Peyer's patch (tissue), 4 donors: ENCODE measurements around the gene COL17A1. TPM values are rescaled to one million over a fixed set of nuclear protein-coding genes. Genes with fewer than 3 reads are reported as not detected.
A peak's percentile ranks its signal among the peaks of the same experiment; 100 is the strongest.

ENCODE experiments used
- DNase-seq, 3 donors: peaks; one replicate each; pipeline ENCODE4 v3.0.0-alpha.2; 2017 to 2019
- H3K27ac ChIP-seq, 4 donors: fragments of 200-600 bp; sonication (generic); one replicate each; pipeline ENCODE4 v1.5.1; 2016 to 2019
- H3K27me3 ChIP-seq, 2 donors: fragments of 200-600 bp; sonication (generic); one replicate each; pipeline ENCODE4 v1.5.1; 2019
- H3K36me3 ChIP-seq, 3 donors: fragments of 200-600 bp; sonication (generic); one replicate each; pipeline ENCODE4 v1.5.1; 2016 to 2019
- H3K4me1 ChIP-seq, 4 donors: fragments of 200-600 bp; sonication (generic); one replicate each; pipeline ENCODE4 v1.5.1; 2016 to 2019
- H3K4me3 ChIP-seq, 4 donors: fragments of 200-600 bp; sonication (generic); 1 replicate in 3 of 4; 2 replicates in 1 of 4; pipeline ENCODE4 v1.5.1; 2016 to 2019; ENCODE audit warnings: mild to moderate bottlenecking in 1 of 4
- H3K9me3 ChIP-seq, 4 donors: fragments of 200-600 bp; sonication (generic); one replicate each; pipeline ENCODE4 v1.5.1; 2016 to 2019; ENCODE audit warnings: mild to moderate bottlenecking in 1 of 4
- POLR2A ChIP-seq, 2 donors: fragments of 450-650 bp; IDR thresholded peaks; one replicate each; pipeline ENCODE4 v1.5.1; 2017; ENCODE audit warnings: antibody characterized with exemption in 2 of 2, mild to moderate bottlenecking in 2 of 2, moderate library complexity in 2 of 2
- total RNA-seq, 4 donors: library from RNA; depleted of rRNA; stranded (reverse); fragments of >200 nt; gene quantifications; one replicate each; pipeline ENCODE4 v1.1.0, GENCODE V29; 2016
- TF ChIP-seq, protein P1 (sequence below), 6 experiments: fragments of 450-650 bp in 4 of 6; fragments of 200-600 bp in 2 of 6; sonication (generic) in 1 of 6; IDR thresholded peaks; one replicate each; pipeline ENCODE4 v1.5.1; 2017 to 2019; ENCODE audit warnings: antibody characterized with exemption in 6 of 6, mild to moderate bottlenecking in 3 of 6, moderate library complexity in 1 of 6

The COL17A1 gene
- total RNA-seq: 100 to 1,000 TPM in 2 of 4 donors, 10 to 100 TPM in 1, 1 to 10 TPM in 1; 4.1 to 240 (median 97.1) TPM

DNA sequence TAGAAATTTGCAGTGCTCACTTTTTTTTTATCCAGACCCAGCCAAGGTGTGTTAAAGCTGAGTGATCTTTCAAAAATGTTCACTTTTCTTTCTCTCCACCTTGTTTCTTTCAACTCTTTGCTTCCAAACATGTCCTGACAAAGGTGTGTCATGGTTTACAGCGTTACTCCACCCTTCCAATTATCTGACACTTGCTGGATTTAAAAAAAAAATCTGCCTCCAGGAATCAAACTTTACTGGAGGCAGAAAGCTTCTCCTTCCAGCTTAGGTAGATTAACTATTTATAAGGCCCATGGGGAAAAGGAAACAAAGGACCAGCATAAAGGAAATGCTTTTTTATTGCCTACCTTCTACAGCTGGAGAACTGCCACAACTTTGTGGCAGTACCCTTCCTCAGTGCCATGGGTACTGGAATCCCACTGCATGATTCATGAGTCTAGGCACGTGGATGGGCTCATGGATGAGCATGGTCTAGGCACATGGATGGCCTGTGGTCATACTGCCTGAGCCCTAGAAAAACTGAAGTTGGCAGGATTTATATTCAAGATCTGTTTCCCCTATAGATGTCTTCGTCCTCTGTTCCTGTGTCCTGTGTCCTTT lies at the start of gene COL17A1:
Gene COL17A1, minus strand, starts transcription at position 80 of the 600 bp plus-strand sequence. CDS start 5,207 bp downstream, outside the sequence.
- peak in 2 of 3 donors; percentile 50 to 62 for DNase-seq
- Histone ChIP-seq H3K27me3 (no peaks in the 10 kb centered on the region), H3K4me1 (no peaks in the 10 kb centered on the region), H3K27ac (peak within 1 kb of the TSS in 3 of 4 donors; percentile 29 to 67 (median 36)), H3K36me3 (no peaks in the 10 kb centered on the region), H3K9me3 (no peaks in the 10 kb centered on the region), H3K4me3 (peak within 1 kb of the TSS in 2 of 4 donors; percentile 30 to 33)
- TF ChIP-seq, protein P1, sequence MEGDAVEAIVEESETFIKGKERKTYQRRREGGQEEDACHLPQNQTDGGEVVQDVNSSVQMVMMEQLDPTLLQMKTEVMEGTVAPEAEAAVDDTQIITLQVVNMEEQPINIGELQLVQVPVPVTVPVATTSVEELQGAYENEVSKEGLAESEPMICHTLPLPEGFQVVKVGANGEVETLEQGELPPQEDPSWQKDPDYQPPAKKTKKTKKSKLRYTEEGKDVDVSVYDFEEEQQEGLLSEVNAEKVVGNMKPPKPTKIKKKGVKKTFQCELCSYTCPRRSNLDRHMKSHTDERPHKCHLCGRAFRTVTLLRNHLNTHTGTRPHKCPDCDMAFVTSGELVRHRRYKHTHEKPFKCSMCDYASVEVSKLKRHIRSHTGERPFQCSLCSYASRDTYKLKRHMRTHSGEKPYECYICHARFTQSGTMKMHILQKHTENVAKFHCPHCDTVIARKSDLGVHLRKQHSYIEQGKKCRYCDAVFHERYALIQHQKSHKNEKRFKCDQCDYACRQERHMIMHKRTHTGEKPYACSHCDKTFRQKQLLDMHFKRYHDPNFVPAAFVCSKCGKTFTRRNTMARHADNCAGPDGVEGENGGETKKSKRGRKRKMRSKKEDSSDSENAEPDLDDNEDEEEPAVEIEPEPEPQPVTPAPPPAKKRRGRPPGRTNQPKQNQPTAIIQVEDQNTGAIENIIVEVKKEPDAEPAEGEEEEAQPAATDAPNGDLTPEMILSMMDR (IDR thresholded peaks at IDR 0.05): no peak
- TF ChIP-seq POLR2A (IDR thresholded peaks at IDR 0.05): peak in 1 of 2 donors; percentile 44

DNA sequence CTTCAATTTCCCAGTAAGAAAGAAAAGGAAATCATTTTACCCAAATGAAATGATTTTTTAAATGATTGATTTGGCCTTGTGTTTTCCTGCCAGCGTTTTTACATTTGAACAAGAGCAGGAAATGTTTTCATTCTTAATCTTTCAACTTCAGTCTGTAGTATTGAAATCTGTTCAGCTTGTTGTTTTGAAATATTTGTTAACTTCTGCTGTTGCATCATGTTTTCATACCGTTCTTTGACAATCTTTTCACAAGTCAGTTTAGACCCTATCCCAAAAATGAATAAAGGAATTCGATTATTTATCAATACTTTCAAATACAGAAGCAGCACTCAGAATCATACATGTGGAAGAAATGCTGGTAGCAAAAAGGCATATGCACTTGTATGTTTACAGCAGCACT lies 44.4 kb upstream of the COL17A1 start:
- Histone ChIP-seq H3K9me3 (no peaks in the 10 kb centered on the region), H3K36me3 (no peaks in the 10 kb centered on the region), H3K27ac (no peak overlapping the region), H3K27me3 (no peaks in the 10 kb centered on the region), H3K4me1 (no peaks in the 10 kb centered on the region), H3K4me3 (no peak overlapping the region)
- DNase-seq: no peak
- TF ChIP-seq, protein P1 (IDR thresholded peaks at IDR 0.05): no peak
- no peak for TF ChIP-seq POLR2A (IDR thresholded peaks at IDR 0.05)

DNA sequence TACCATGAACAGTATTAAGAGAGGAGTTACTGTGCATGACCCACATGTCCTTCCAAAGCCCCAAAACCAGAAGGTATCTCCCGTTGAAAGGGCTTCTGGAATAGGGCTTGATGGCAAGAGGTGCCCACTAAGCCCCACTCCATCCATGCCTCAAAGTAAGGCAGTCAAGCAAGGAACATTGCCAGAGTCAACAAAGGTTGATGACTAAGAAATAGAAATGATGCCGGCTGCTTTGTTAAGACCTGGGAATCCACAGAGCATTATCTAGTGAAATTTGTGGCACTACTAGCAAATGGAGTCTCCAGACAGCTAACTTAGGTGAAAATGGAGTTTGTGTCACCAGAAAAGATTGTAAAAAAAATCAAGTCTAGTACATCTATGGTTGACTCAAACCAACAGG lies 42.5 kb upstream of the COL17A1 start:
- no peak for DNase-seq
- H3K9me3 ChIP-seq: no peaks in the 10 kb centered on the region
- no peak overlapping the region for H3K27ac ChIP-seq
- H3K4me3 ChIP-seq: no peak overlapping the region
- H3K27me3 ChIP-seq: no peaks in the 10 kb centered on the region
- no peaks in the 10 kb centered on the region for H3K36me3 ChIP-seq
- TF ChIP-seq, protein P1 (IDR thresholded peaks at IDR 0.05): no peak
- no peak for TF ChIP-seq POLR2A (IDR thresholded peaks at IDR 0.05)
- H3K4me1 ChIP-seq: no peaks in the 10 kb centered on the region

DNA sequence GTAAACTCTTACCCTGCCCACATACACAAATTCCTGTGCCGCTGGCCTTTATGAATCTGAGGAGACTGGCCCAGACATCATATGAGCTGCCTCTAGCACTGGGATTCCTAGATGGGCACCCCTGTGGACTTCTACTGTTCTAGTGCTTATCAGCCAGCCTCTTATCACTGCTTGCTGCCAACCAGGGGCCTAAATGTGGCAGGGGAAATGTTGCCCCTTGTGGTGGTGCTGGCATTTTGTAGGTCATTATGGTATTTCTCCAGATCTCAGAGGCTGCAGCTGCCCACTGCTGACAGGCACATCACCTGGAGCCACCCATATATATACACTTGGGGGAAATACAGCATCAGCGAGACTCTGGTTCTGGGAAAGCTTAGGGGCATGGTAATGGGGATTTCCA lies 41.7 kb upstream of the COL17A1 start:
- Histone ChIP-seq H3K9me3 (no peaks in the 10 kb centered on the region), H3K4me3 (no peak overlapping the region), H3K36me3 (no peaks in the 10 kb centered on the region), H3K27ac (no peak overlapping the region), H3K4me1 (no peaks in the 10 kb centered on the region), H3K27me3 (no peaks in the 10 kb centered on the region)
- no peak for DNase-seq
- no peak for TF ChIP-seq POLR2A (IDR thresholded peaks at IDR 0.05)
- TF ChIP-seq, protein P1 (IDR thresholded peaks at IDR 0.05): no peak

DNA sequence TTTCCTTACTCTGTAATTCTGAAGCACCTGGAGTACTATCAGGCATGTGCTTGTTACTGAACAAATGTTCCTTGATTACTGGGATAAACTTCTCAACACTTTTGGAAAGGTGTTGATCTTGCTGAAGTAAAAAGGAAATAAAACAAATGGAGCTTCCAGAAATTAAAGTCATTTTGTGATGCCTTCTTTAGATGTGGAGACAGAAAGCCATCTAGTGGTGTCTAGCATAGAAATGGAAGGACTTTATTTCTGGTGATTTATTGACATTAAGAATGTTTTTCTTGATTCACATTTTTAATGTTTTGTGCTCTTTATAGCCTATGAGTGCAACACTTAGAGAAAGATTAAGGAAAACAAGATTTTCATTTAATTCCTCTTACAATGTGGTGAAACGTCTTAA lies 37.7 kb upstream of the COL17A1 start:
- H3K27me3 ChIP-seq: no peaks in the 10 kb centered on the region

More for the DNA sequence above, 37.7 kb upstream of the COL17A1 start:
- no peak for DNase-seq
- TF ChIP-seq, protein P1 (IDR thresholded peaks at IDR 0.05): peak in 3 of 6 experiments; percentile 43 to 54 (median 54)
- no peak for TF ChIP-seq POLR2A (IDR thresholded peaks at IDR 0.05)
- no peaks in the 10 kb centered on the region for H3K9me3 ChIP-seq
- H3K27ac ChIP-seq: no peak overlapping the region
- H3K4me1 ChIP-seq: peaks cover 0 to 10% (median 2%) of the 10 kb centered on the region in 4 donors
- H3K36me3 ChIP-seq: no peaks in the 10 kb centered on the region
- no peak overlapping the region for H3K4me3 ChIP-seq
